A549 treated with ZK216348 at 1 μM for 4 hours (cell line): ENCODE data around the gene WDR62. TPM values are rescaled to one million over a fixed set of nuclear protein-coding genes. Genes with fewer than 3 reads are reported as not detected.

Experiments used
- total RNA-seq: library from RNA; stranded (reverse); fragments of 200-300 nt; extraction: Qiagen RNA extraction; gene quantifications from 5 replicates; pipeline ENCODE4 v1.2.3, GENCODE V29; 2022; ENCODE audit warnings: low read depth

Gene WDR62
- 15.0 to 30.0 TPM (median 28.9 TPM) in 5 replicates for total RNA-seq

GRCh38 chr19:36054733-36055686, at the start of gene WDR62:
TSS of gene WDR62 (plus strand) at chr19:36054897. CDS start at chr19:36054972, 75 bp downstream.

GRCh38 chr19:36008336-36008978, 46.2 kb upstream of the WDR62 start, which contains the start of gene SYNE4:
TSS of gene SYNE4 (minus strand) at chr19:36008813. CDS start at chr19:36008681, 132 bp downstream.

GRCh38 chr19:36014012-36014924, 40.4 kb upstream of the WDR62 start, which contains the start of gene ALKBH6:
TSS of gene ALKBH6 (minus strand) at chr19:36014213. CDS start at chr19:36013397, 816 bp downstream.

GRCh38 chr19:36032251-36033104, 22.2 kb upstream of the WDR62 start, which contains the start of gene CLIP3:
TSS of gene CLIP3 (minus strand) at chr19:36032873. CDS start at chr19:36032357, 516 bp downstream.

GRCh38 chr19:36054119-36054732, 471 bp upstream of the WDR62 start, which contains the start of gene THAP8:
TSS of gene THAP8 (minus strand) at chr19:36054285. CDS start at chr19:36054217, 68 bp downstream.

GRCh38 chr19:36110487-36111199, 55.9 kb downstream of the WDR62 start, which contains the start of gene OVOL3:
TSS of gene OVOL3 (plus strand) at chr19:36111143. CDS start at chr19:36111203, 60 bp downstream.

GRCh38 chr19:36114721-36115452, 60.2 kb downstream of the WDR62 start, which contains the start of gene POLR2I:
TSS of gene POLR2I (minus strand) at chr19:36114875. CDS start at chr19:36114856, 19 bp downstream.

GRCh38 chr19:36115453-36116343, 61.0 kb downstream of the WDR62 start, which contains the start of gene TBCB:
TSS of gene TBCB (plus strand) at chr19:36115468. CDS start at chr19:36115561, 93 bp downstream.

GRCh38 chr19:36139473-36140303, 85.0 kb downstream of the WDR62 start, which contains the start of gene CAPNS1:
TSS of gene CAPNS1 (plus strand) at chr19:36140066. CDS start at chr19:36141012, 946 bp downstream.

GRCh38 chr19:36152352-36153091, 97.8 kb downstream of the WDR62 start, which contains the start of gene COX7A1:
TSS of gene COX7A1 (minus strand) at chr19:36152447. CDS start at chr19:36152407, 40 bp downstream.

Other genes with a start within 250 kb of the WDR62 start
- 0.13 to 0.52 TPM (median 0.38 TPM) in 5 replicates for gene PRODH2, start 242.1 kb upstream of the WDR62 start, total RNA-seq
- 0.24 to 0.84 TPM (median 0.44 TPM) in 5 replicates for gene NPHS1, start 202.4 kb upstream of the WDR62 start, total RNA-seq
- gene KIRREL2, start 198.0 kb upstream of the WDR62 start, total RNA-seq, result 0.24 to 0.70 TPM (median 0.52 TPM) in 5 replicates
- 72.6 to 97.1 TPM (median 93.4 TPM) in 5 replicates for gene APLP1, start 186.3 kb upstream of the WDR62 start, total RNA-seq
- gene NFKBID, start 154.4 kb upstream of the WDR62 start, total RNA-seq, result 4.2 to 8.9 TPM (median 7.8 TPM) in 5 replicates
- gene HCST, start 152.4 kb upstream of the WDR62 start, total RNA-seq, result 0.55 to 0.89 TPM (median 0.63 TPM) in 3 of 5 replicates, not detected in the others
- gene TYROBP, start 146.6 kb upstream of the WDR62 start, total RNA-seq, result not detected in 5 replicates
- gene LRFN3, start 118.5 kb upstream of the WDR62 start, total RNA-seq, result 9.8 to 25.6 TPM (median 24.1 TPM) in 5 replicates
- 24.6 to 55.5 TPM (median 50.4 TPM) in 5 replicates for gene SDHAF1, start 59.7 kb upstream of the WDR62 start, total RNA-seq
- gene SYNE4, start 46.1 kb upstream of the WDR62 start, total RNA-seq, result 0.07 to 0.33 TPM (median 0.23 TPM) in 4 of 5 replicates, not detected in the other
- 22.9 to 29.8 TPM (median 26.6 TPM) in 5 replicates for gene ALKBH6, start 40.7 kb upstream of the WDR62 start, total RNA-seq
- gene CLIP3, start 22.0 kb upstream of the WDR62 start, total RNA-seq, result 0.53 to 0.99 TPM (median 0.90 TPM) in 5 replicates
- 3.4 to 8.1 TPM (median 7.1 TPM) in 5 replicates for gene THAP8, start 612 bp upstream of the WDR62 start, total RNA-seq
- 0.23 TPM in 1 of 5 replicates, not detected in the others for gene OVOL3, start 56.2 kb downstream of the WDR62 start, total RNA-seq
- gene POLR2I, start 60.0 kb downstream of the WDR62 start, total RNA-seq, result 220 to 305 TPM (median 245 TPM) in 5 replicates
- 403 to 570 TPM (median 545 TPM) in 5 replicates for gene TBCB, start 60.6 kb downstream of the WDR62 start, total RNA-seq
- 1,507 to 2,208 TPM (median 2,155 TPM) in 5 replicates for gene CAPNS1, start 85.2 kb downstream of the WDR62 start, total RNA-seq
- gene COX7A1, start 97.5 kb downstream of the WDR62 start, total RNA-seq, result not detected in 5 replicates
- 3.7 to 5.4 TPM (median 4.2 TPM) in 5 replicates for gene ZNF565, start 159.8 kb downstream of the WDR62 start, total RNA-seq
- gene ZNF146, start 160.2 kb downstream of the WDR62 start, total RNA-seq, result 109 to 188 TPM (median 120 TPM) in 5 replicates